GM18508 (cell line): Measurements from ENCODE around the gene OCIAD2.
"Not testable (repeated sequence)": the region's sequence is repeated elsewhere in the genome, so short reads cannot be mapped to it uniquely, and the experiment has no call there.

ENCODE experiments used
- ATAC-seq: cut with Tn5 transposase; IDR thresholded peaks from one replicate; pipeline ENCODE4 v1.9.1; 2021; ENCODE audit warnings: moderate number of reproducible peaks; ENCODE audit not compliant: insufficient read depth, unreplicated experiment

The OCIAD2 gene

DNA sequence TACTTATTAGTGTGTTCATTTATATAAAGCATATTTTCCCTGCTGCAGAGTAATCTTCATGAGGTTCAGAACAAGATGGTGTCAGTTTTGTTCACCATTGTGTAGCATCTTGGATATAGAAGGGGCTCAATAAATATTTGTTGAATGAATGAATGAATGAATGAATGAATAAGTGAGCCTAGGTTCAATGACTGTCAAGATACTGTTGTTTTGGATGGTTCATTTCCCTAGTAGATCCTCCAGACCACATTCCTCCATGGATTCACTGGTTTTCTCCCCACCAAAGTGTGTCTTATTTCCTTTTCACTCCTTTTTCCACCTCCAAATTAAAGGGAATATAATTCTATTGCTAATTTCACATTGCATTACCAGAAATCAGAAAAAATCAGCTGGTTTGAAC, 2.1 kb upstream of the OCIAD2 start:
- no peak for ATAC-seq

DNA sequence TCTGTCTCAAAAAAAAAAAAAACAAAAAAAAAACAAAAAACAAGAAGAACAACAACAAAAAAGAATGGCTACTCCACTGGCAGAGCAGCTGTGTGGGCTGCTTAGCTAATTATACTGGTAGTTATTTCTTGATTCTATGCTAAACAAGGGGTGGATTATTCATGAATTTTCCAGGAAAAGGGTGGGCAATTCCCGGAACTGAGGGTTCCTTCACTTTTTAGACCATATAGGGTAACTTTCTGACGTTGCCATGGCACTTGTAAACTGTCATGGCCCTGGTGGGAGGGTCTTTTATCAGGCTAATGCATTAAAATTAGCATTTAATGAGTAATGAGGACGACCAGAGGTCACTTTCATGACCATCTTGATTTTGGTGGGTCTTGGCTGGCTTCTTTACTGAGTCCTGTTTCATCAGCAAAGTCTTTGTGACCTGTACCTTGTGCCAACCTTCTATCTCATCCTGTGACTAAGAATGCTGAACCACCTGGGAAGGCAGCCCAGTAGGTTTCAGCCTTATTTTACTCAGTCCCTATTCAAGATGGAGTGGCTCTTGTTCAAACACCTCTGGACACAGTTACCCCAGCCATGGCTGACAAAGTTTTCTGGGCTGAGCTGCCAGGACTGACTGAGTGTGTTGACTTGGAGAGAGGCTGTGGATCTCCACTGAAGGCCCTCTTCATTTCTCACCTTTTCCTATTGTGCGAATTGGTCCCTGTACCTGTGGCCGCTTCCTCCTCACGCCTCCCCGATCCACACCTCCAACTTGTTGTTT, 1.3 kb upstream of the OCIAD2 start:
- no peak for ATAC-seq

DNA sequence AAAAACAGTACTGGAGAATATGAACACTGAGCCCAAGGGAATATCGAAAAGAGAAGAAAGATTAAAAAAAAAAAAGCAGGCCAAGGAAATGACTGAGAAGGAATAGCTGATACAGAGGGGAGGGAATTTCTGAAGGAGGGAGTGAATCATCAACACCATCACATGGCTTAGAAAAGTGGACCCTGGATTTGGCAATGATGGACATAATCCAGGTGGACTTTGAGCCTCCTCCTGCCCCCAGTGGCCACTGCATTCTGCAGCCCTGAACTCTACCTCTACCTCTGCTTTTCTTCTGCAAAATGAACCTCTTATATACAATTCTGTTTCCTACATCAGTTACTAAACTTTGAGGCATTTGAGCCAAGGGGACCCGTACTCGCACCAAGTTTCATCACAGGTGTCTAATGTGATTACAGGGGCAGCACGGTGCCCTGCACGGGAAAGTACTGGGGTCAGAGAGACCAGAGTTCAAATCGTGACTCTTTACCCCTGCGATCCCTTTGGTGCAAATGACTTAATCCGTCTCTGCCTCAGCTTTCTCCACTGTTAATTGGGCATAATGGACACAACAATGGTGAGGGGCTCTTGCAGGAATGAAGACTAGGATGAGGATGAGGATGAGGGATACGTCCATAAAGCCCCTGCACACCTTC, 1.1 kb downstream of the OCIAD2 start:
- no peak for ATAC-seq

DNA sequence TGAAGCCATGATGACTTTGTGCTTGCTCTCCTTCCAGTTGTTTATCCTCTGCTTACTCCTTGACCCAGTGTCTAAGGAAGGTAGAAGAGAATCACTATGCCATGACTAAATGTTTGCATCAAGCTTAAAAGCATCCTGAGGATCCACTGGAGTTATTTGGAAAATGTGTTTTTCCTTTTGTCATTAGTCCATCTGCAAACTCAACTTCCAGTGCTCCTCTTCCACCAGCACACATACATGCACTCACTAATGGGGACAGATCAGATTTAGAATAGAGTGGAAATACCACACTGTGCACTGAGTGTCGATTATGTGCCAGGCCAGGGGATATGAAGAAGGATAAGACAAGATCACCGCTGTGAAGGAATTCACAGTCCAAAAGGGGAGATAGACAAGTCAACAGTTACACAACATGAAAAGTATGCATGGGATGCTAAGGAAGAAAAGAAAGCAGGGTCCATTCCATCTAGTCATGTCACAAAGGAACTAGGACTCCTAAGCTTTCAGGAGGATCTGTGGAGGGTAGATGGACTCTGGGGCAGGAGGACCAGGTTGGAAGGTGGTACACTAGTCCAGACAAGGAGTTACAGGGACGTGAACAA, 1.9 kb downstream of the OCIAD2 start:
- no peak for ATAC-seq

DNA sequence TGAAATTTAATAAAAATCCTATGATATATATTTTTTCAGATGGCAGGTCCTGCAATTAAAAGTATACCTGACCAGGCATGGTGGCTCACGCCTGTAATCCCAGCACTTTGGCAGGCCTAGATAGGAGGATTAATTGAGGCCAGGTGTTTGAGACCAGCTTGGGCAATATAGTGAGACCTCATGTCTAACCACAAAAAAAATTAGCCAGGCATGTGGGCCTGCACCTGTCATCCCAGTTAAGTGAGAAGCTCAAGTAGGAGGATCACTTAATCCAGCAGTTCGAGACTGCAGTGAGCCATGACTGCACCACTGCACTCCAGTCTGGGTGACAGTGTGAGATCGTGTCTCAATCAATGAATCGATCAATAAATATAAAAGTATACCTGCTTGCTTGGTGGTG, 2.5 kb downstream of the OCIAD2 start:
- no peak for ATAC-seq

DNA sequence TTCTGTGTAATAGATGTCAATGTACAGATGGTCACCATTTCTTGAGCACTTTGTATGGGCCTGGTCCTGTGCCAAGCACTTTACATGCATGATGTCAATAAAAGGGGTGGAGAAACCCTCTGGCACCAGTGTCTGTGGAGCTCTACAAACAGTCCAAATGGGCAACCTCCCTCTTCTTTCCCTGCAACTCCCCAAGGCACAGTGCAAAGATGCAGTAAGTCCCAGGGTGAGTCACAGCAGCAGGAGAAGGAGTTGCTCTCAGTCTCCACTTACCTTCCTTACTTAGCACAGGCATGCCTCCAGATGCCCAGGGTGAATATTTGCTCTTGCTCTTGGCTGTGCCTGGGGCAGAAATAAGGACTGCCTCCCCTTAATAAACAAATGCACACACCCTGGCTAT, 4.3 kb downstream of the OCIAD2 start:
- ATAC-seq, result no peak

DNA sequence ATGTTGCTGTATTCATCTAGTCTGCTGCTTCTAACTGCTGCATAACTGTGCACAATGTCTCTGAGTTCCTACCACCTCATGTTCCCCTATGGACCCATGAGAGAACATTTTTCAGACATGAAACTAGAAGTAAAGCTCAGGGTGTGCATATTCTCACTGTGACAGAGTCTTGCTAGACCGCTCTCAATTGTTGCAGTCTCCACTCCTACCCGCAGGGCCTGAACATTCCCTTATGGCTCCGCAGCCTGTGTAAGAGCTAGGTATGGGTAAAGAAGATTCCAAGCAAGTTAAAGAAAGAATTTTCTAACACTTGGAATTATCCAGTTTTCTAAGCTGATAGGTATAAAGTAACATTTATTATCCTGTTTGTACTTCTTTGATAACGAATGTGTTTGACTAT, 5.4 kb downstream of the OCIAD2 start:
- no peak for ATAC-seq

DNA sequence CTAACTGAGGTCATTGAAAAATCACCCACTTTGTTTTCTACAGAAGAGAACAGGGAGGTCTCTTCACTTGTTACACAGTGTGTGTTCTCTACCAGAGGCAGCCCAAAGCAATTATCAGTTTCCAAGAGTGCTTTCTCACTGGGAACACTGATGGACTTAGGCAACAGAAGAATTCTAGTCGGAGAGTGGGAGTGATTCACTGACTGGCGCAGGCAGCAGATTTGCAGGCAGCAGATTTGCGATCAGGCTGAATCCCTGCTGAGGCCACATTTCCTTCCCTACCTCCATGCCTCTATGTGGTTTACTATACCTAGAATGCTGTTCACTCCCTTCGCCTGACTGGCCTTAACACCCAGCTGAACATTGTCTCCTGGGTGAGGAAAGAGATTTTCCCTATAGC, 6.6 kb downstream of the OCIAD2 start:
- ATAC-seq, result no peak

DNA sequence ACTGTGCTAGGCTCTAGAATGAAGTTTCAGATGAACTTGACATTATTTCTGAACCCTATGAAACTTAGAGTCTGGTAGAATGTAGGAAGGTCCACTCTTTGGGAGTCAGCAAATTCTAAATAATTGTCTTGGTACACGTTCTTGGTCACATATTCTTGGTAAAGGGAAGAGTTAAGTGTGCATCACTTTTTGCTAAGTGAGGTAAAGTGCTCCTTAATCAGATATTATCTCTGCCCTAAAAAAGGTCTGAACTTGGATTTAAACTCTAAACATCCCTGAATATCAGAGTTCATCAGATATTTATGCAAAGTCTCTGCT, 7.2 kb downstream of the OCIAD2 start:
- ATAC-seq, result no peak

DNA sequence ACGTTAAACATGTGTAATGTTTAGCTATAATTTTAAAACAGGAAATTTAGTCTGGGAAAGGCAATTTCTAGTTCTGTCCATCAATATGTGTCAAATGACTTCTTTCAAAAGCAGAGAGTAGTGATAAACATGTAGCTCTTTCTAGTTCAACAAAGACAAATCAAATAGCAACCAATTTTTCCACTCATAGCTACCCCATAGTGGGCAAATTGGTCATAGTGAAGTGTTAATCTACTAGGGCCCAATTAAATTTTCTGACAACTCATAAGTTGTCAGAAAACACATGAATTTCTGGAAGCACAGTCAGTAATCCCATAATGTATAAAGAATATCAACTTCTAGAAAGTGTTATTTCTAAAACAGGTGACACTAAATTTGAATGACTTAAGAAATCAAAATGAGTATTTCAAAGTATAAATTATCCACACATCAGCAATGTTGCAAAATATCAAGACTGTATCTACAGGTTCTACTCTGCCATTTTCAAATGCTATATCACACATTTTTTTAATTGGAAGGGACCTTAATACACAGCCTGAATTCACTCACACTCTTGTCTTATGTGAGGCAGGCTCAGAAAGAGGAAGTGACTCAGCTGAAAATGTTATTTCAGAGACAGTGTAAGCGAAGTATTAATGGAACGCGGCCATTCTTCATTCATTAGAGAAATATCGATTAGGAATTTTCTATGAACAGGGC, 7.7 kb downstream of the OCIAD2 start:
- ATAC-seq, result no peak

DNA sequence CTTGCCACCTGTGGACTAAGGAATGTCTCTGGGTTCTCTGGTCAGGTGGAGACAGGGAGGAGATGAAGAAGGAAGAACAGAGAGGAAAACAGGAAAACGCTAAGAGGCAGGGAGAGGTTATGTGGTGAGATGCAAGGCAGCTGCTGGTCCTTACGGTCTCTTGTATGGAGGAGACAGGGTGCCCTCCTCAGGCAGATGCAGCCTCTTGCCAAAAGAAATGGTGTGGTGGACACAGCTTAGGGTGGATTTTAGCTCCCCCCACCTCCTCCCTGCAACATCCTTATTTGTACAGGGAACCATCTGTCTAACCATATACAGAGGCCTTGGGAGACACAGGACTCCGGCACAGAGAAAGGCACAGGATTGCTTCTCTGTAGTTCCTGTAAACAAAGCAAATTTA, 9.7 kb downstream of the OCIAD2 start:
- ATAC-seq, result no peak

DNA sequence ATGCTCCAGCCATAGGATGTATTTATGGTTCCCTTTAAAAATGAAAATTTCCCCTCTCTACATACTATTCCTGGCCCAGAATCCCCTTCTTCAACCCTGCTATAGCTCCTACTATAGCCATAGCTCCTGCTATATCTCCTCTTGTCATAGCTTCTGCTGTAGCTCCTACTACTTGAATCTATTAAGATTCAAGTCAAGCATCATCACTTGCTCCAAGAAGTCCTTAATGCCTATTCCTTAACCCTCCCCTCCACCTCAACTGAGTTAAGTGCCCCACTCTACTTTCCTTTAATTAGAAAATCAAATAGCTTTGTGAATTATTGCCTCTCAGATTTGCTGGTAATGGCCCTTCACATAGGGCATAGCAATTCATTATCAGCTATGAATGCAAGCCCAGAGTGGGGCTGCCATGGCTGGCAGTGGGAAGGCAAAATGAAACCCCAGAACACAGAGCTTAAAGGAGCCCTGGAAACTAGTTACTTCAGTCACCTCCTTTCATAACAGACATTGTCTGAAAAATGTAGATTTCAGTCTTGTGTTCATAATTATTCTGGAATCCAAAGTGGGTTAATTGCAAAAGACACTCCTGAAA, 15.4 kb downstream of the OCIAD2 start:
- ATAC-seq, result no peak

DNA sequence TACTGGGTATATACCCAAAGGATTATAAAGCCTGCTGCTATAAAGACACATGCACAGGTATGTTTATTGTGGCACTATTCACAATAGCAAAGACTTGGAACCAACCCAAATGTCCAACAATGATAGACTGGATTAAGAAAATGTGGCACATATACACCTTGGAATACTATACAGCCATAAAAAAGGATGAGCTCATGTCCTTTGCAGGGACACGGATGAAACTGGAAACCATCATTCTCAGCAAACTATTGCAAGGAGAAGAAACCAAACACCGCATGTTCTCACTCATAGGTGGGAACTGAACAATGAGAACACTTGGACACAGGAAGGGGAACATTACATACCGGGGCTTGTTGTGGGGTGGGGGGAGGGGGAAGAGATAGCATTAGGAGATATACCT, 16.8 kb downstream of the OCIAD2 start:
- not testable (repeated sequence) for ATAC-seq

DNA sequence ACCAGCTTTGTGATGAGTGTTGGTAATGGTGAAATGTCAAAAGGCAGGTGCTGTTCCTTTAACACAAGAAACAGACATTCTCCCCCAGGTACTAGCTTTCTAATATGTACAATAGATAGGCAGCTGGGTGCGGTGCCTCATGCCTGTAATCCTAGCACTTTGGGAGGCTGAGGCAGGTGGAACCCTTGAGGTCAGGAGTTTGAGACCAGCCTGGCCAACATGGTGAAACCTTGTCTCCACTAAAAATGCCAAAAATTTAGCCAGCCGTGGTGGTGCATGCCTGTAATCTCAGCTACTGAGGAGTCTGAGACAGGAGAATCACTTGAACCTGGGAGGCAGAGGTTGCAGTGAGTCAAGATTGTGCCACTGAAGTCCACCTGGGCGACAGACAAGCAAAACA, 24.9 kb downstream of the OCIAD2 start:
- not testable (repeated sequence) for ATAC-seq

DNA sequence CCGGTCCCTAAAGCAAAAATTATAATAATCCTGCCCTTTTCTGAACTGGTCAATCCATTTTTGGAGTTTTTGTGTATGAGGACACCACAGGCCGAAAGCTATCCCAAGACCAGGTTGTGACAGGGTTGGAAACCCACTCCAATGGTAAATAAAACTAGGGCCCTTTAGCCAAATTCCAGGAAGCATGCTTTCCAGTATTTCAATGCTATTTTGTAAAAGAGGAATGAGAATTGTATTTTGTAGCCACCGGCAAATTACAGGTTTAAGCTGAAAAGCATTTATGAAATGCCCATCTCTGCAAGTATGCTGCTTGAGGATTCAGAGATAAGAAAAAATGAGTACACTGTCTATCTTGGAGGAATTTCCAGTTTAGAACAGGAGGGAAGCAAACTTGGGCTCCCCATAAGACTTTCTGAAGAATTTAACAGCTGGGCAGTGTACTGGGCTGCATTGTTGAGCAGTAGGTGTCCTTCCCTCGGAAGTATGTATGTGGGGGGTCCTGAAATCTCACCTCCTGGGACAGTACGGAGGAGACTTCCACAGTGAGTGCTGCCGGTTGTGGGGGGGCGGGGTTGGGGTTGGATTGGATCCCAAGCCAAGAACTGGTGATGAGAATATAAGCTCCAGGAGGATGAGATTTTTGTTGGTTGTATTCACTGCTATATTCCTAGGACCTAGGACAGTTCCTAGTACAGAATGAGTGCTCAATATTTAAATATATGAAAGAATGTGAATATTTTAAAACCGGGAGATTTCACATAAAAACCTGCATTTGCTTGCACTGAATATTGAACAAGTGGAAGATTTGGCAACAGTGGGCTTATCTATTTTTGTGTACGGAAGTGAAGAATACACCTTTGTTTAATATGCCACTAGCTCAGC, 26.8 kb downstream of the OCIAD2 start:
- no peak for ATAC-seq

DNA sequence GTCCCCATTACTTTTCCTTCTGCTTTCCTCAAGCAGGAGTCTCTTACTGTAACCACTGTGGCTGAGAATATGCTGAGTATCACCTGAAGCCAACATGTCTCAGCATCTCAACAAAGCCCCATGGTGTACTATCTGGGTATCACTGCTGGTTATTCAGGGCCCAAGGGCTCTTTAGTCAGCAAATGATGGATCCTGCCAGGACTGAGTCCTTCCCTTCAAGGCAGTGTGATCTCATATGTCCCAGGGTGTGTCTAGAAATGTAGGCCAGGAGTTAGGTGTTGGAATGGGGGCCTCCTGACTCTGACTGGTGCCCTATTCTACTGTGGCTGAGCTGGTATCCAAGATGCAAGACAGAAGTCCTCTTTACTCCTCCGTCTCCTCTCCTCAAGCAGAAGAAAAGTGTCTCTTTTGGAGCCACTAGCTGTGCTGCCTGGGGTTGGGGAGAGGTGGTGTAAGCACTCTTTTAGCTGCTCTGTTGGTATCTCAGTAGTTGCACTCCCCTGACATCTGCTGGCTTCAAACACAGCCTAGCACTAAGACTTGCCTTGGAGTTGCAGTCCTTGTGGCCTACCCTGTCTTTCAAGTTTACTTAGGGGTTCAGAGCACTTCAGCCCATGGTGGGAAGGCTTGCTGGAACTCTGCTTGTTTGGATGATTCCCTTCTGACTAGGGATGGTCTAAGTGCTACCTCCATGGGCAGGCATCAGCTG, 28.6 kb downstream of the OCIAD2 start:
- no peak for ATAC-seq

DNA sequence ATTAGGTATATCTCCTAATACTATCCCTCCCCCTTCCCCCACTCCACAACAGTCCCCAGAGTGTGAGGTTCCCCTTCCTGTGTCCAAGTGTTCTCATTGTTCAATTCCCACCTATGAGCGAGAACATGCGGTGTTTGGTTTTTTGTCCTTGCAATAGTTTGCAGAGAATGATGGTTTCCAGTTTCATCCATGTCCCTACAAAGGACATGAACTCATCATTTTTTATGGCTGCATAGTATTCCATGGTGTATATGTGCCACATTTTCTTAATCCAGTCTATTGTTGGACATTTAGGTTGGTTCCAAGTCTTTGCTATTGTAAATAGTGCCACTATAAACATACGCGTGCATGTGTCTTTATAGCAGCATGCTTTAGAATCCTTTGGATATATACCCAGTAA, 41.9 kb downstream of the OCIAD2 start:
- ATAC-seq, result not testable (repeated sequence)

DNA sequence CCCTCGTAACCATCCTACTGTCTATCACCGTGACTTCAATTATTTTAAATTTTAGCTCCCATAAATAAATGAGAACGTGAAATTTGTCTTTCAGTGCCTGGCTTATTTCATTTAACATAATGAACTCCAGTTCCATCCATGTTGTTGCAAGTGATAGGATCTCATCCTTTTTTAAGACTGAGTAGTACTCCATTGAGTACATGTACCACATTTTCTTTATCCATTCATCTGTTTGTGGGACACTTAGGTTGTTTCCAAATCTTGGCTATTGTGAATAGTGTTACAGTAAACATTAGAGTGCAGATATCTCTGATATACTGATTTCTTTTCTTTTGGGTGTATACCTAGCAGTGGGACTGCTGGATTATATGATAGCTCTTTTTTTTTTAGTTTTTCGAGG, 42.8 kb downstream of the OCIAD2 start:
- ATAC-seq, result no peak

DNA sequence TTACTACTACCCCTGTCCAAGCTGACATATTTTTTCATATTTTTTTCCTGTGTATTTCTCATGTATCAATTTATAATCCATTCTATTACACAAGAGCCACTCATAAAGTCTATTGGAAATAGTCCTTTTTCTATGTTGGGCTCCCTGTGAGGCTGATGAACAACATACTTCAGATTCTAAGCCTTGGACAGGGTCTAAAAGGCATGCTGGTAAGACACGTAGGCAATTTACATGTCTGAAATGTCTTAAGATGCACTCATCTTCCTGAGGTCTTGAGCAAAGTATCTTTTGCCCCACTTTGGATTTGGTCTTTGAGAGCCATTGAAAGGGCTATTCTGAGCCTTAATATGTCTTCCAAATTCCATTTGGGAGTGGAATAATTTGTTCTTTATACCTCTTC, 43.9 kb downstream of the OCIAD2 start:
- no peak for ATAC-seq
